Muscle layer of colon (tissue), 2 donors: ENCODE measurements around the gene GFY.

Experiments used
- H3K27ac ChIP-seq: one replicate; pipeline ENCODE4 v1.7.0; 2013; ENCODE audit warnings: low read depth, mild to moderate bottlenecking, low read length, moderate library complexity
- H3K27me3 ChIP-seq, 2 donors: one replicate each; pipeline ENCODE4 v1.7.0; 2013; ENCODE audit warnings: low read length in 2 of 2, mild to moderate bottlenecking in 2 of 2; ENCODE audit not compliant: insufficient read depth in 2 of 2, control insufficient read depth in 1 of 2
- H3K36me3 ChIP-seq: one replicate; pipeline ENCODE4 v1.7.0; 2013; ENCODE audit warnings: mild to moderate bottlenecking, low read length; ENCODE audit not compliant: insufficient read depth
- H3K4me1 ChIP-seq: one replicate; pipeline ENCODE4 v1.7.0; 2013; ENCODE audit warnings: mild to moderate bottlenecking, low read length; ENCODE audit not compliant: insufficient read depth
- H3K4me3 ChIP-seq, 2 donors: one replicate each; pipeline ENCODE4 v1.7.0; 2013; ENCODE audit warnings: low read length in 2 of 2, low read depth in 1 of 2, mild to moderate bottlenecking in 1 of 2, moderate library complexity in 1 of 2
- H3K9ac ChIP-seq: one replicate; pipeline ENCODE4 v1.7.0; 2013; ENCODE audit warnings: low read length
- H3K9me3 ChIP-seq: one replicate; pipeline ENCODE4 v1.7.0; 2013; ENCODE audit warnings: mild to moderate bottlenecking, low read length
- donor health status: abdominal sarcoma.
- donor health status: Adenocarcinoma of cecum.

GFY gene, protein sequence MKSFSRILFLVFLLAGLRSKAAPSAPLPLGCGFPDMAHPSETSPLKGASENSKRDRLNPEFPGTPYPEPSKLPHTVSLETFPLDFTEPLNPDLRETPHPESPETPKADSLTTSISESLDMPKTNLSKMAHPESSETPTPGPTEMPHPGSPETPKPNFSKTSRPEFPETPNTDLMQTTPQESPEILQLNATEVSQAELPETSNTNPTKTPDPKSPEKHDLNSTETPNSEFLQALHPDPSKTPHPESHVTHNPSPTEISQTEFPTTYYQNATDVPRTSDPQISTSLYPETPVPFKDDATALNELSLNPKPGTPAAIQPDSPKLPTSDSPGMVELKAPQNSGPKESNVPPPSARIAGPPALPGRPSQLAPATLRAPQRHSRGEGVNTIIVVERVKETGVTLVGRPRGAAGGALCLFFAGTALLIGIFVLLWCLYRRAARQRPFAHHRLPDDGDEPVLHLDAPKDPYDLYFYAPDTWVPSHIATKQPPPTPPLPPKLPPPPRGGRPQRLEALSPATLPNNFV

GRCh38 chr19:49425178-49425577 is at the start of gene GFY:
Gene GFY (plus strand): TSS chr19:49425388. CDS start chr19:49426431, 1,043 bp downstream.
- no peak within 1 kb of the TSS for H3K9ac ChIP-seq
- H3K4me3 ChIP-seq, result no peak within 1 kb of the TSS
- H3K4me1 ChIP-seq, result peaks cover 19% of the 10 kb centered on the region
- H3K27ac ChIP-seq, result no peak within 1 kb of the TSS
- H3K9me3 ChIP-seq, result no peaks in the 10 kb centered on the region
- H3K36me3 ChIP-seq, result no peaks in the 10 kb centered on the region
- H3K27me3 ChIP-seq, result peaks cover 67 to 92% of the 10 kb centered on the region in 2 donors

DNA sequence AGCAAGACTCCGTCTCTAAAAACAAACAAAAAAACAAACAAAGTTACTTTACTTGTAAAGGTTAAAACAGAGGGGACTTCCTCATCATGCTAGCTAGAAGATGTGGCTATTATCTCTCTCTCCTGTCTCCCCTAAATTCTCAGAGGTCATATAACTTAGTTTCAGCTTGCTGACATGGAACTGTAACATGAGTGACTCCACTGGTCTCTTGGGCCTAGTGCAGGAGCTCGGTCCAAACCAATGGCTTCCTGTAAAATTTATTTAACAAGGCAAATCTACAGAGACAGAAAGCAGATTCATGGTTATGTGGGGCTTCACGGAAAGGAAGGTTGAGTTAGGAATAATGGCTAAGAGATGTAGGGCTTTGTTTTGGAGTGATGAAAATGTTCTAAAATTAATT is 46.7 kb upstream of the GFY start:
- no peak overlapping the region for H3K9ac ChIP-seq
- H3K36me3 ChIP-seq, result no peaks in the 10 kb centered on the region
- no peaks in the 10 kb centered on the region for H3K4me1 ChIP-seq
- H3K27me3 ChIP-seq, result peaks cover 0 to 4% of the 10 kb centered on the region in 2 donors
- H3K9me3 ChIP-seq, result peaks cover 5% of the 10 kb centered on the region
- no peak overlapping the region for H3K4me3 ChIP-seq
- H3K27ac ChIP-seq, result no peak overlapping the region

DNA sequence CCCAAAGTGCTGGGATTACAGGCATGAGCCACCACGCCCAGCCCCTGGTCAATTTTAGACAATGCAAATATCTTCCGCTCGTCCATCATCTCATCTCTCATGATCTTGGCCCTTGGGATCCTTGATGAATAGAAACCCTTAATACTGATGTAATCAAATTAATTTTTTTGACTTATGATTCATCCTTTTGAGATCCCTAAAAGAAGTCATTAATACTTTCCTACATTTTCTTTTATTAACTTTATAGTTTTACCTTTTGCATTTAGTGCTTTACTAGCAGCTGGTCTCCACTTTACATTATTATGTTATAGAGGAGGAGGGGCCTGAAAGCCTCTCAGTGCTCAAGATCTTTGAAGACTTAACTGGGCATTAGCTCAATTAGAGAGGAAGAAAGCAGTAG is 44.8 kb upstream of the GFY start:
- Histone ChIP-seq H3K4me3 (no peak overlapping the region), H3K27ac (no peak overlapping the region), H3K4me1 (no peaks in the 10 kb centered on the region), H3K9ac (no peak overlapping the region), H3K36me3 (no peaks in the 10 kb centered on the region), H3K9me3 (peaks cover 5% of the 10 kb centered on the region), H3K27me3 (peaks cover 0 to 4% of the 10 kb centered on the region in 2 donors)

- peaks cover 5% of the 10 kb centered on the region for H3K9me3 ChIP-seq
- no peaks in the 10 kb centered on the region for H3K36me3 ChIP-seq
- H3K27ac ChIP-seq, result no peak overlapping the region
- H3K27me3 ChIP-seq, result peaks cover 0 to 4% of the 10 kb centered on the region in 2 donors
- no peak overlapping the region for H3K4me3 ChIP-seq
- no peak overlapping the region for H3K9ac ChIP-seq
- H3K4me1 ChIP-seq, result no peaks in the 10 kb centered on the region
Observed at GRCh38 chr19:49382639-49383038, 42.5 kb upstream of the GFY start.

DNA sequence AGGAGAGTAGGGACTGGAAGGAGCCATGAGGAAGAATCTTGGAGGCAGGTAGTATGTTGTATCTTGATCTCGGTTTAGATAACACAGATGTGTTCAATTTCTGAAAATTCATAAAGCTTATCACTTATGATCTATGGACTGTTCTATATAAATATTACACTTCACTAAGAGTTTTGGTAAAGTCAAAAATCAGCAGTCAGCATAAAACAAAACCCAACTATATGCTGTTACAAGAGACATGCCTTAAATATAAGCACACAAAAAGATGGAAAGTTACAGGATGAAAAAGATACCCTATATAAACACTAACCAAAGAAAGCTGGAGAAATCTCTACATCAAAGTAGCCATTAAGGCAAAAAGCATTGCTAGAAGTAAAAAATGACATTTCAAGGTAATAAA is 41.6 kb upstream of the GFY start:
- Histone ChIP-seq H3K36me3 (no peaks in the 10 kb centered on the region), H3K4me3 (no peak overlapping the region), H3K4me1 (no peaks in the 10 kb centered on the region), H3K27ac (no peak overlapping the region), H3K27me3 (peaks cover 0 to 4% of the 10 kb centered on the region in 2 donors), H3K9ac (no peak overlapping the region), H3K9me3 (peaks cover 5% of the 10 kb centered on the region)

DNA sequence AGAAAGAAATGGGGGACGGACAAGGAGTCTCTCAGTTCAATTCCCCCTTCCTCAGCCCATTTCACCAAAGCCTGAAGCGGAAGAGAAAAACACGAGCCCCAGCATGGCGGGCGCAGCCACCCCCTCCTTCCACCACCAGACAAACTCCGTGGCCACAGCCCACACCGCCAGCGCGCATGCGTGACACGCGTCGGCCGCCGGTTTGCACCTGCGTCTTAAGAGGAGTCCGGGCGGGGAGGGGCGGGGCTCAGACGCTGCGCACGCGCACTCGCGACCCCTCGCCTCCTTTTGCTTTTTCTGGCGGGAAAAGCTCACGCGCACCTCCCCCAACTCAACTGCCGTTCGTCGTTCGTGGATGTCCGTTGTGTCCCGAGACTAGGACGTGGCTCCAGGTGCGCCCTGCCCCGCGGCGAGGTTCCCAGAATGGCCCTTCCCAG is 37.2 kb upstream of the GFY start, which contains the start of gene KASH5:
Gene KASH5 (plus strand): TSS at position 314 of the 437 bp plus-strand sequence. CDS start 2,635 bp downstream, outside the sequence.
- H3K4me3 ChIP-seq, result peak within 1 kb of the TSS in 1 of 2 donors; percentile 25
- H3K4me1 ChIP-seq, result no peaks in the 10 kb centered on the region
- H3K9ac ChIP-seq, result no peak within 1 kb of the TSS
- peaks cover under 1% of the 10 kb centered on the region for H3K9me3 ChIP-seq
- no peak within 1 kb of the TSS for H3K27ac ChIP-seq
- H3K36me3 ChIP-seq, result no peaks in the 10 kb centered on the region
- no peaks in the 10 kb centered on the region for H3K27me3 ChIP-seq

DNA sequence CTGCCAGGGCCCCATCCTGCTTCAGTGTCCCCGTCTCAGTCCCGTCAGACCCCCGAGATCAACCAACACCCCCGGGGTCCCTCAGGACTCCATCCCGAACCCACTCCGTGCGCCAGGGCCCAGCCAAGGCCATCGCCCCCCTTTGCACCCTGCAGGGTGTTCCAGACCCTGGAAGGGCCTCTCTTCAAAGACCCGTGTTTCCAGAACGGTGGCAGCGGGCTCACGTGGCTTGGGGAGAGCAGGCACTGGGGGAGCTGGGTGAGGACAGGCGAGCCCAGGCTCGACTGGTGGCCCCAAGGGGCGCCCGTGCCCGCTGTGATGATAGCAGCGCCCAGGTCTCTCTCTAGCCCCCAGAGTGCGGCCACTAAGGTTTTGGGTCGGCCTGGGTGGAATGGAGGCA is 35.8 kb upstream of the GFY start:
- Histone ChIP-seq H3K27ac (no peak overlapping the region), H3K27me3 (peaks cover 0 to 5% of the 10 kb centered on the region in 2 donors), H3K9ac (no peak overlapping the region), H3K4me1 (no peaks in the 10 kb centered on the region), H3K9me3 (no peaks in the 10 kb centered on the region), H3K4me3 (no peak overlapping the region), H3K36me3 (no peaks in the 10 kb centered on the region)

- no peaks in the 10 kb centered on the region for H3K36me3 ChIP-seq
- H3K9me3 ChIP-seq, result no peaks in the 10 kb centered on the region
- H3K4me1 ChIP-seq, result no peaks in the 10 kb centered on the region
- H3K27ac ChIP-seq, result no peak overlapping the region
- no peak overlapping the region for H3K9ac ChIP-seq
- H3K4me3 ChIP-seq, result no peak overlapping the region
- H3K27me3 ChIP-seq, result peaks cover 0 to 14% of the 10 kb centered on the region in 2 donors
Observed at GRCh38 chr19:49390131-49390928, 34.9 kb upstream of the GFY start.

DNA sequence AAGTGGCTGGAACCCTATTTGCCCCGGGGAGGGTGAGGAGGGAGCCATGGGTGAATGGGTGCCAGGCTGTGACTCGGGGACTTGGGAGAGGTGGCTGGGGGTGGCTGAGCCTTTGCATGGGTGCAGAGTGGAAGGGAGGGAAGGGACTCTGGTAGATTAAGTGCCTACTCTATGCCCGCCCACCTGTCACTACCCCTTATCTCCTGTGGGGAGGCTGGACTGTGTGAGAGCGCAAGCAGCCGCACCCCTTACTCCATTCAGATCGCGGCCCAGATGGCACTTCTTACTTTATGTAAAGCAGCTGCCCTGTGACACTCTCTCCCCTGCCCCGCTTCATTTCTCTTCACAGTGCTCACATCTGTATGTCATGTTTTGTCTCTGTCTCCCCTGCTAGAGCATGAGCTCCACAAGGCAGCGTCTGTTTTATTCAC is 34.2 kb upstream of the GFY start:
- H3K4me3 ChIP-seq, result no peak overlapping the region
- no peaks in the 10 kb centered on the region for H3K36me3 ChIP-seq
- H3K4me1 ChIP-seq, result no peaks in the 10 kb centered on the region
- no peaks in the 10 kb centered on the region for H3K9me3 ChIP-seq
- H3K9ac ChIP-seq, result no peak overlapping the region
- H3K27me3 ChIP-seq, result peaks cover 0 to 14% of the 10 kb centered on the region in 2 donors
- no peak overlapping the region for H3K27ac ChIP-seq

DNA sequence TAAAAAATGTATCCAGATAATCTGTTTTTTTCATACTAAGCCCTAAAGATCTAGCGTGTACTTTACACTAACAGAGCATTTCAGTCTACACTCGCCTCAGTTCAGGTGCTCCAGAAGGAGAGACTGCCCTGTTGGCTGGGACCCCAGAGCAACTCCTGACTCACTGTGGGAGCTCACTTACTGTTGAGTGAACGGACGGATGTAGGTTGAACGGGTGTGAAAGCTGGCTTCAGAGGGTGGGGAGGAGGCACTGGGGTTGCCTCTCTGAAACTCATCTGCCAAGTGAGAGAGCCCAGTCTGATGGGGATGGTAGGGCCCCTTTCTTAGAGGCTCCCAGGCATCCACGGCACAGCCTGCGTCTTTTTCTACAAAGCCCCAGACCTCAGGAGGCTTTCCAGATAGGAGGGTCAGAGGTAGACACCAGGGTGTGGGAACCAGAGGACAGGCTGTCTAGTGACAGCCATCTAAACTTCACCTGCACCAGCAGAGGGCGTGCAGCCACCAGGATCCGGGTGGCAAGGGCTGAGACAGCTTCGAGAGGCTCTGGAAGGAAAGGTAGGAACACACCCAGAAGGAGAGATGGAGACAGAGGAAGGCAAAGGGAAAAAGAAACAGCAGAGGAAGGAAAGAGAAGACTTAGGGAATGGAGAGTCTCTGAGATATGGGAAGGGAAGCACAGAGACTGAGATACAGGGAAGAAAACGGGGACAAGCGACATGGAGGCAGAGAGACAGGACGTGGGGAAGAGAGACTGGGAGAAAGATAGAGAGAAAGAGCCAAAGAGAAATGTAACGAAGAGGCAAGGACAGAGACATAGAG is 33.4 kb upstream of the GFY start:
- Histone ChIP-seq H3K27ac (no peak overlapping the region), H3K27me3 (peaks cover 0 to 14% of the 10 kb centered on the region in 2 donors), H3K4me3 (no peak overlapping the region), H3K4me1 (no peaks in the 10 kb centered on the region), H3K36me3 (no peaks in the 10 kb centered on the region), H3K9me3 (no peaks in the 10 kb centered on the region), H3K9ac (no peak overlapping the region)

DNA sequence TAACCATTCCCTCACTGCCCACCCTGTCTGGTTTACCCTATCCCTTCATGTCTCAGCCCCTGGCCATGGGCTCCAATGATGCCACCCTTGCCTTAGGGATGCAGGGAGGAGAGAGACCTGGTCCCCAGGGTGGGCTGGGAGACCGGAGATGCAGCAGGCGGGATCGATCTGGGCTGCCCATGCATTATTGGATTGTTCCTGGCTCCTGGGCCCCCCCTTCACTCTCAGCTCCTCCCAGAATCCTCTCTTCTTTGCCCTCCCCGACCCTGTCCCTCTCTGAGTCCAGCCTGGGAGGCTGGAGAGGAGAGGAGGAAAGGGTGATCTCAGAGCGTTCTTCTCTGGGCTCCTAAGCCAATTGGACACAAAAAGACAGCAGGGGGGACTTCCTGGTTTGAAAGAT is 31.3 kb upstream of the GFY start:
- Histone ChIP-seq H3K4me3 (no peak overlapping the region), H3K9ac (no peak overlapping the region), H3K27me3 (peaks cover 0 to 14% of the 10 kb centered on the region in 2 donors), H3K4me1 (no peaks in the 10 kb centered on the region), H3K36me3 (no peaks in the 10 kb centered on the region), H3K27ac (no peak overlapping the region), H3K9me3 (no peaks in the 10 kb centered on the region)
